GM23338 (cell line): ENCODE results near the gene SMPDL3A. TPM values are rescaled to one million over a fixed set of nuclear protein-coding genes. Genes with fewer than 3 reads are reported as not detected.

ENCODE experiments used
- ATAC-seq: fragments of 200-7000 bp; cut with Tn5 transposase; 3 replicates; pipeline ENCODE4 v1.9.1; 2020
- DNase-seq: peaks from one replicate; pipeline ENCODE4 v3.0.0-alpha.2; 2015; ENCODE audit warnings: low spot score
- H2AFZ ChIP-seq: fragments of 200-600 bp; sonication (generic); 2 replicates; pipeline ENCODE4 v1.8.0; 2016; ENCODE audit warnings: antibody characterized with exemption, mild to moderate bottlenecking, moderate library complexity
- H3F3A ChIP-seq: fragments of 200-600 bp; sonication (generic); replicated peaks from 2 replicates; pipeline ENCODE4 v1.8.0; 2017; ENCODE audit warnings: antibody characterized with exemption, mixed run types, low read depth
- H3K27ac ChIP-seq: fragments of 200-600 bp; sonication (generic); 2 replicates; pipeline ENCODE4 v1.6.1; 2016; ENCODE audit warnings: low read depth
- H3K27me3 ChIP-seq: fragments of 200-600 bp; sonication (generic); 2 replicates; pipeline ENCODE4 v1.8.0; 2016; ENCODE audit warnings: mild to moderate bottlenecking, mixed run types, moderate library complexity; ENCODE audit not compliant: insufficient read depth
- H3K36me3 ChIP-seq: fragments of 200-600 bp; sonication (generic); 2 replicates; pipeline ENCODE4 v1.8.0; 2016; ENCODE audit warnings: mild to moderate bottlenecking; ENCODE audit not compliant: insufficient read depth
- H3K4me1 ChIP-seq: fragments of 200-600 bp; sonication (generic); 2 replicates; pipeline ENCODE4 v1.8.0; 2016; ENCODE audit warnings: mild to moderate bottlenecking, moderate library complexity; ENCODE audit not compliant: insufficient read depth
- H3K4me2 ChIP-seq: fragments of 200-600 bp; sonication (generic); 2 replicates; pipeline ENCODE4 v1.7.1; 2017; ENCODE audit warnings: mixed run types
- H3K4me3 ChIP-seq: fragments of 200-600 bp; sonication (generic); 2 replicates; pipeline ENCODE4 v1.6.1; 2016; ENCODE audit warnings: mixed run types
- H3K79me2 ChIP-seq: fragments of 200-600 bp; sonication (generic); replicated peaks from 2 replicates; pipeline ENCODE4 v1.8.0; 2017; ENCODE audit warnings: mild to moderate bottlenecking; ENCODE audit not compliant: insufficient read depth
- H3K9me2 ChIP-seq: fragments of 200-600 bp; sonication (generic); 2 replicates; pipeline ENCODE4 v1.8.0; 2017; ENCODE audit not compliant: insufficient read depth
- H4K20me1 ChIP-seq: fragments of 200-600 bp; sonication (generic); replicated peaks from 2 replicates; pipeline ENCODE4 v1.8.0; 2017; ENCODE audit warnings: mild to moderate bottlenecking; ENCODE audit not compliant: insufficient read depth
- H3K27ac Mint-ChIP-seq: 2 replicates; pipeline ENCODE4 v1.8.0; 2020; ENCODE audit warnings: inconsistent platforms, mild to moderate bottlenecking, moderate library complexity, mixed read lengths
- H3K27me3 Mint-ChIP-seq: 3 replicates; pipeline ENCODE4 v1.8.0; 2022; ENCODE audit warnings: low read depth, mild to moderate bottlenecking, moderate library complexity, mixed read lengths, inconsistent platforms; ENCODE audit not compliant: insufficient read depth, poor library complexity
- H3K36me3 Mint-ChIP-seq: 3 replicates; pipeline ENCODE4 v1.8.0; 2021; ENCODE audit warnings: low read depth, mild to moderate bottlenecking, inconsistent platforms, moderate library complexity, mixed read lengths
- H3K4me1 Mint-ChIP-seq: 3 replicates; pipeline ENCODE4 v1.8.0; 2020; ENCODE audit warnings: mild to moderate bottlenecking, inconsistent platforms, mixed read lengths
- H3K4me3 Mint-ChIP-seq: 3 replicates; pipeline ENCODE4 v1.8.0; 2021; ENCODE audit warnings: moderate library complexity, mild to moderate bottlenecking, inconsistent platforms, mixed read lengths
- H3K9me3 Mint-ChIP-seq: 3 replicates; pipeline ENCODE4 v1.8.0; 2020; ENCODE audit warnings: moderate library complexity, mild to moderate bottlenecking, inconsistent platforms, mixed read lengths
- CREB1 ChIP-seq: fragments of 250-450 bp; sonication (Bioruptor Pico); IDR thresholded peaks from 2 replicates; pipeline ENCODE4 v1.5.0; 2020; ENCODE audit warnings: low read depth, mild to moderate bottlenecking, moderate library complexity
- EZH2 ChIP-seq: fragments of 200-600 bp; sonication (generic); IDR thresholded peaks from one replicate; pipeline ENCODE4 v1.8.0; 2017; ENCODE audit warnings: antibody characterized with exemption, mild to moderate bottlenecking, low read depth; ENCODE audit not compliant: unreplicated experiment
- EZH2phosphoT487 ChIP-seq: fragments of 200-600 bp; sonication (generic); IDR thresholded peaks from one replicate; pipeline ENCODE4 v1.8.1; 2018; ENCODE audit warnings: antibody characterized with exemption; ENCODE audit not compliant: unreplicated experiment
- NANOG ChIP-seq: IDR thresholded peaks from 2 replicates; pipeline ENCODE4 v1.6.1; 2016; ENCODE audit warnings: antibody characterized with exemption, borderline replicate concordance
- STAT1 ChIP-seq: IDR thresholded peaks from one replicate; pipeline ENCODE4 v1.6.1; 2016; ENCODE audit warnings: antibody characterized with exemption; ENCODE audit not compliant: unreplicated experiment
- ZNF114 ChIP-seq: fragments of 250-450 bp; sonication (Bioruptor Pico); IDR thresholded peaks from 2 replicates; pipeline ENCODE4 v1.5.0; 2020; ENCODE audit warnings: mild to moderate bottlenecking, moderate library complexity
- polyA plus RNA-seq: library from polyadenylated mRNA; unstranded; fragments of >200 nt; fragmentation: Nextera tagmentation; extraction: Ambion mirVana; gene quantifications from 2 replicates; pipeline ENCODE4 v1.2.1, GENCODE V29; 2016
- total RNA-seq: library from RNA; depleted of rRNA; stranded (reverse); fragments of >200 nt; shearing (Covaris generic); gene quantifications from 2 replicates; pipeline ENCODE4 v1.2.3, GENCODE V29; 2014
- TF ChIP-seq, protein P1 (sequence below): IDR thresholded peaks from 2 replicates; pipeline ENCODE4 v1.6.1; 2016; ENCODE audit warnings: antibody characterized with exemption
- TF ChIP-seq, protein P2 (sequence below): IDR thresholded peaks from one replicate; pipeline ENCODE4 v1.6.1; 2018; ENCODE audit warnings: antibody characterized with exemption; ENCODE audit not compliant: unreplicated experiment
- TF ChIP-seq, protein P3 (sequence below): fragments of 250-450 bp; sonication (Bioruptor Pico); IDR thresholded peaks from 2 replicates; pipeline ENCODE4 v1.5.0; 2020; ENCODE audit warnings: mild to moderate bottlenecking, moderate library complexity
- TF ChIP-seq, protein P4 (sequence below), 2 experiments: fragments of 200-600 bp in 1 of 2; sonication (generic) in 1 of 2; conservative IDR thresholded peaks; 2 replicates each; pipeline versions ENCODE4 v1.5.1 to v1.6.1; 2016 to 2017; ENCODE audit warnings: antibody characterized with exemption in 2 of 2, low read depth in 2 of 2, mild to moderate bottlenecking in 2 of 2, moderate library complexity in 1 of 2

The SMPDL3A gene
- total and polyA plus RNA-seq, 2 experiments from 2014 or later, result 3.5 to 6.3 TPM

DNA sequence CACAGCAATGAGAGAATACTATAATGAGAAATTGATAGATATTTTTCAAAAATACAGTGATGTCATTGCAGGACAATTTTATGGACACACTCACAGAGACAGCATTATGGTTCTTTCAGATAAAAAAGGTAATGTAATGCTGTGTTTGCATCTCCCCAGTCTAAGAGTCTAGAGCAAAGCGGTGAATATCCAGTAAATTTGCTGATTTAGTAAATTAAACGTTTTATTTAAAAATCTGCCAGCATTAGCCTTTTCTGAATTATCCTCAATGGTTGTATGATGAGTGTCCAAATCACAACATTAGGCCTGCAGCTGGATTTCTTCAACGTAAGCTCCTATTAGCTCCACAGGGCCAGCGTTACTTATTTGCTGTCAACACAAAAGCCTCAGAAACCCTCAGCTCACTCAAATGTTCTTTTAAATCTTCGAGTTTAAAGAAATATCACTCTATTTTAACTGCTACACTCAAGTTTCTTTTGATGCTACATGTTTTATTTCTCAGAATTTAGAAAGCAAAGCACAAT is 16.0 kb downstream of the SMPDL3A start:
- no peak overlapping the region for H3K4me3 Mint-ChIP-seq
- Histone ChIP-seq H2AFZ (no peak overlapping the region), H3K27ac (no peak overlapping the region), H3K4me3 (no peak overlapping the region), H3K4me2 (no peak overlapping the region), H4K20me1 (no peaks in the 10 kb centered on the region), H3K79me2 (no peaks in the 10 kb centered on the region), H3F3A (no peaks in the 10 kb centered on the region), H3K9me2 (no peaks in the 10 kb centered on the region), H3K4me1 (no peaks in the 10 kb centered on the region), H3K27me3 (no peaks in the 10 kb centered on the region), H3K36me3 (no peaks in the 10 kb centered on the region)
- H3K27ac Mint-ChIP-seq, result no peak overlapping the region
- peaks cover 2% of the 10 kb centered on the region for H3K27me3 Mint-ChIP-seq
- TF ChIP-seq ZNF114, result no peak
- TF ChIP-seq NANOG, result no peak
- TF ChIP-seq, protein P1, sequence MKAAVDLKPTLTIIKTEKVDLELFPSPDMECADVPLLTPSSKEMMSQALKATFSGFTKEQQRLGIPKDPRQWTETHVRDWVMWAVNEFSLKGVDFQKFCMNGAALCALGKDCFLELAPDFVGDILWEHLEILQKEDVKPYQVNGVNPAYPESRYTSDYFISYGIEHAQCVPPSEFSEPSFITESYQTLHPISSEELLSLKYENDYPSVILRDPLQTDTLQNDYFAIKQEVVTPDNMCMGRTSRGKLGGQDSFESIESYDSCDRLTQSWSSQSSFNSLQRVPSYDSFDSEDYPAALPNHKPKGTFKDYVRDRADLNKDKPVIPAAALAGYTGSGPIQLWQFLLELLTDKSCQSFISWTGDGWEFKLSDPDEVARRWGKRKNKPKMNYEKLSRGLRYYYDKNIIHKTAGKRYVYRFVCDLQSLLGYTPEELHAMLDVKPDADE, result no peak
- TF ChIP-seq, protein P2, sequence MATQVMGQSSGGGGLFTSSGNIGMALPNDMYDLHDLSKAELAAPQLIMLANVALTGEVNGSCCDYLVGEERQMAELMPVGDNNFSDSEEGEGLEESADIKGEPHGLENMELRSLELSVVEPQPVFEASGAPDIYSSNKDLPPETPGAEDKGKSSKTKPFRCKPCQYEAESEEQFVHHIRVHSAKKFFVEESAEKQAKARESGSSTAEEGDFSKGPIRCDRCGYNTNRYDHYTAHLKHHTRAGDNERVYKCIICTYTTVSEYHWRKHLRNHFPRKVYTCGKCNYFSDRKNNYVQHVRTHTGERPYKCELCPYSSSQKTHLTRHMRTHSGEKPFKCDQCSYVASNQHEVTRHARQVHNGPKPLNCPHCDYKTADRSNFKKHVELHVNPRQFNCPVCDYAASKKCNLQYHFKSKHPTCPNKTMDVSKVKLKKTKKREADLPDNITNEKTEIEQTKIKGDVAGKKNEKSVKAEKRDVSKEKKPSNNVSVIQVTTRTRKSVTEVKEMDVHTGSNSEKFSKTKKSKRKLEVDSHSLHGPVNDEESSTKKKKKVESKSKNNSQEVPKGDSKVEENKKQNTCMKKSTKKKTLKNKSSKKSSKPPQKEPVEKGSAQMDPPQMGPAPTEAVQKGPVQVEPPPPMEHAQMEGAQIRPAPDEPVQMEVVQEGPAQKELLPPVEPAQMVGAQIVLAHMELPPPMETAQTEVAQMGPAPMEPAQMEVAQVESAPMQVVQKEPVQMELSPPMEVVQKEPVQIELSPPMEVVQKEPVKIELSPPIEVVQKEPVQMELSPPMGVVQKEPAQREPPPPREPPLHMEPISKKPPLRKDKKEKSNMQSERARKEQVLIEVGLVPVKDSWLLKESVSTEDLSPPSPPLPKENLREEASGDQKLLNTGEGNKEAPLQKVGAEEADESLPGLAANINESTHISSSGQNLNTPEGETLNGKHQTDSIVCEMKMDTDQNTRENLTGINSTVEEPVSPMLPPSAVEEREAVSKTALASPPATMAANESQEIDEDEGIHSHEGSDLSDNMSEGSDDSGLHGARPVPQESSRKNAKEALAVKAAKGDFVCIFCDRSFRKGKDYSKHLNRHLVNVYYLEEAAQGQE, result no peak
- TF ChIP-seq STAT1, result no peak
- no peak for TF ChIP-seq EZH2phosphoT487
- TF ChIP-seq CREB1 (CRISPR knock-in tag), result no peak
- no peak for TF ChIP-seq EZH2
- TF ChIP-seq, protein P3, sequence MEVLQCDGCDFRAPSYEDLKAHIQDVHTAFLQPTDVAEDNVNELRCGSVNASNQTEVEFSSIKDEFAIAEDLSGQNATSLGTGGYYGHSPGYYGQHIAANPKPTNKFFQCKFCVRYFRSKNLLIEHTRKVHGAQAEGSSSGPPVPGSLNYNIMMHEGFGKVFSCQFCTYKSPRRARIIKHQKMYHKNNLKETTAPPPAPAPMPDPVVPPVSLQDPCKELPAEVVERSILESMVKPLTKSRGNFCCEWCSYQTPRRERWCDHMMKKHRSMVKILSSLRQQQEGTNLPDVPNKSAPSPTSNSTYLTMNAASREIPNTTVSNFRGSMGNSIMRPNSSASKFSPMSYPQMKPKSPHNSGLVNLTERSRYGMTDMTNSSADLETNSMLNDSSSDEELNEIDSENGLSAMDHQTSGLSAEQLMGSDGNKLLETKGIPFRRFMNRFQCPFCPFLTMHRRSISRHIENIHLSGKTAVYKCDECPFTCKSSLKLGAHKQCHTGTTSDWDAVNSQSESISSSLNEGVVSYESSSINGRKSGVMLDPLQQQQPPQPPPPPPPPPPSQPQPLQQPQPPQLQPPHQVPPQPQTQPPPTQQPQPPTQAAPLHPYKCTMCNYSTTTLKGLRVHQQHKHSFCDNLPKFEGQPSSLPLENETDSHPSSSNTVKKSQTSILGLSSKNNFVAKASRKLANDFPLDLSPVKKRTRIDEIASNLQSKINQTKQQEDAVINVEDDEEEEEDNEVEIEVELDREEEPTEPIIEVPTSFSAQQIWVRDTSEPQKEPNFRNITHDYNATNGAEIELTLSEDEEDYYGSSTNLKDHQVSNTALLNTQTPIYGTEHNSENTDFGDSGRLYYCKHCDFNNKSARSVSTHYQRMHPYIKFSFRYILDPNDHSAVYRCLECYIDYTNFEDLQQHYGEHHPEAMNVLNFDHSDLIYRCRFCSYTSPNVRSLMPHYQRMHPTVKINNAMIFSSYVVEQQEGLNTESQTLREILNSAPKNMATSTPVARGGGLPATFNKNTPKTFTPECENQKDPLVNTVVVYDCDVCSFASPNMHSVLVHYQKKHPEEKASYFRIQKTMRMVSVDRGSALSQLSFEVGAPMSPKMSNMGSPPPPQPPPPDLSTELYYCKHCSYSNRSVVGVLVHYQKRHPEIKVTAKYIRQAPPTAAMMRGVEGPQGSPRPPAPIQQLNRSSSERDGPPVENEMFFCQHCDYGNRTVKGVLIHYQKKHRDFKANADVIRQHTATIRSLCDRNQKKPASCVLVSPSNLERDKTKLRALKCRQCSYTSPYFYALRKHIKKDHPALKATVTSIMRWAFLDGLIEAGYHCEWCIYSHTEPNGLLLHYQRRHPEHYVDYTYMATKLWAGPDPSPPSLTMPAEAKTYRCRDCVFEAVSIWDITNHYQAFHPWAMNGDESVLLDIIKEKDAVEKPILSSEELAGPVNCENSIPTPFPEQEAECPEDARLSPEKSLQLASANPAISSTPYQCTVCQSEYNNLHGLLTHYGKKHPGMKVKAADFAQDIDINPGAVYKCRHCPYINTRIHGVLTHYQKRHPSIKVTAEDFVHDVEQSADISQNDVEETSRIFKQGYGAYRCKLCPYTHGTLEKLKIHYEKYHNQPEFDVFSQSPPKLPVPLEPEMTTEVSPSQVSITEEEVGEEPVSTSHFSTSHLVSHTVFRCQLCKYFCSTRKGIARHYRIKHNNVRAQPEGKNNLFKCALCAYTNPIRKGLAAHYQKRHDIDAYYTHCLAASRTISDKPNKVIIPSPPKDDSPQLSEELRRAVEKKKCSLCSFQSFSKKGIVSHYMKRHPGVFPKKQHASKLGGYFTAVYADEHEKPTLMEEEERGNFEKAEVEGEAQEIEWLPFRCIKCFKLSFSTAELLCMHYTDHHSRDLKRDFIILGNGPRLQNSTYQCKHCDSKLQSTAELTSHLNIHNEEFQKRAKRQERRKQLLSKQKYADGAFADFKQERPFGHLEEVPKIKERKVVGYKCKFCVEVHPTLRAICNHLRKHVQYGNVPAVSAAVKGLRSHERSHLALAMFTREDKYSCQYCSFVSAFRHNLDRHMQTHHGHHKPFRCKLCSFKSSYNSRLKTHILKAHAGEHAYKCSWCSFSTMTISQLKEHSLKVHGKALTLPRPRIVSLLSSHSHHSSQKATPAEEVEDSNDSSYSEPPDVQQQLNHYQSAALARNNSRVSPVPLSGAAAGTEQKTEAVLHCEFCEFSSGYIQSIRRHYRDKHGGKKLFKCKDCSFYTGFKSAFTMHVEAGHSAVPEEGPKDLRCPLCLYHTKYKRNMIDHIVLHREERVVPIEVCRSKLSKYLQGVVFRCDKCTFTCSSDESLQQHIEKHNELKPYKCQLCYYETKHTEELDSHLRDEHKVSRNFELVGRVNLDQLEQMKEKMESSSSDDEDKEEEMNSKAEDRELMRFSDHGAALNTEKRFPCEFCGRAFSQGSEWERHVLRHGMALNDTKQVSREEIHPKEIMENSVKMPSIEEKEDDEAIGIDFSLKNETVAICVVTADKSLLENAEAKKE (CRISPR knock-in tag), result no peak
- TF ChIP-seq, protein P4, sequence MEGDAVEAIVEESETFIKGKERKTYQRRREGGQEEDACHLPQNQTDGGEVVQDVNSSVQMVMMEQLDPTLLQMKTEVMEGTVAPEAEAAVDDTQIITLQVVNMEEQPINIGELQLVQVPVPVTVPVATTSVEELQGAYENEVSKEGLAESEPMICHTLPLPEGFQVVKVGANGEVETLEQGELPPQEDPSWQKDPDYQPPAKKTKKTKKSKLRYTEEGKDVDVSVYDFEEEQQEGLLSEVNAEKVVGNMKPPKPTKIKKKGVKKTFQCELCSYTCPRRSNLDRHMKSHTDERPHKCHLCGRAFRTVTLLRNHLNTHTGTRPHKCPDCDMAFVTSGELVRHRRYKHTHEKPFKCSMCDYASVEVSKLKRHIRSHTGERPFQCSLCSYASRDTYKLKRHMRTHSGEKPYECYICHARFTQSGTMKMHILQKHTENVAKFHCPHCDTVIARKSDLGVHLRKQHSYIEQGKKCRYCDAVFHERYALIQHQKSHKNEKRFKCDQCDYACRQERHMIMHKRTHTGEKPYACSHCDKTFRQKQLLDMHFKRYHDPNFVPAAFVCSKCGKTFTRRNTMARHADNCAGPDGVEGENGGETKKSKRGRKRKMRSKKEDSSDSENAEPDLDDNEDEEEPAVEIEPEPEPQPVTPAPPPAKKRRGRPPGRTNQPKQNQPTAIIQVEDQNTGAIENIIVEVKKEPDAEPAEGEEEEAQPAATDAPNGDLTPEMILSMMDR (conservative IDR thresholded peaks at IDR 0.05; ENCODE audit: low read depth in 2 of 2), result no peak
- no peak for DNase-seq
- no peaks in the 10 kb centered on the region for H3K36me3 Mint-ChIP-seq
- no peak for ATAC-seq
- H3K4me1 Mint-ChIP-seq, result peaks cover 9% of the 10 kb centered on the region; the same call in 2 of the 3 replicates
- no peaks in the 10 kb centered on the region for H3K9me3 Mint-ChIP-seq
